HUDEP-2 (cell line): Measurements from ENCODE around the gene HOXB2.

Source experiments
- DNase-seq, 76 experiments: peaks; one replicate each; lab custom pipeline; 2025; ENCODE audit not compliant: unreplicated experiment in 76 of 76; lab: John Stamatoyannopoulos, UW

Gene HOXB2

GRCh38 chr17:48555258-48556228, 10.6 kb upstream of the HOXB2 start:
- no peak for DNase-seq

GRCh38 chr17:48554412-48555257, 9.7 kb upstream of the HOXB2 start:
- DNase-seq: no peak

DNA sequence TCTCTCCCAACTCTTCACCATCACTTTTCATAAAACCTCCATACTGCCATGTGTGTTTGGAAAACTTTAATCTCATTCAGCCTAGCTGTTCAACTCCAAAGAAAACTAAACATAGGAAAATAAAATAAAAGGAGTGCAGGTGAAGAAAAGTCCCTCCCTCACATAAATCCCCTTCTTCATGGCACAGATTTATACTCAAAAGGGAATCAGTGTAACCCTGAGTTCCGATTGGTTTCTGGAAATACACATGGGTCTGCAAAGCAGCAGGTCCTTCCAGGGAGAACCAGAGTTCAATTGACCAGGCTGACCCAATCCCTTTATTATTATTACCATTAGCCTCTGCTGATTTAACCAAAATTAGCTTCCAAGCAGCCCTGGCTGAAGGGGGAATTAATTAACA, 8.9 kb upstream of the HOXB2 start:
- DNase-seq: no peak

GRCh38 chr17:48553190-48553547, 8.3 kb upstream of the HOXB2 start:
- DNase-seq: no peak

- no peak for DNase-seq
Observed at GRCh38 chr17:48552466-48553189, 7.7 kb upstream of the HOXB2 start.

DNA sequence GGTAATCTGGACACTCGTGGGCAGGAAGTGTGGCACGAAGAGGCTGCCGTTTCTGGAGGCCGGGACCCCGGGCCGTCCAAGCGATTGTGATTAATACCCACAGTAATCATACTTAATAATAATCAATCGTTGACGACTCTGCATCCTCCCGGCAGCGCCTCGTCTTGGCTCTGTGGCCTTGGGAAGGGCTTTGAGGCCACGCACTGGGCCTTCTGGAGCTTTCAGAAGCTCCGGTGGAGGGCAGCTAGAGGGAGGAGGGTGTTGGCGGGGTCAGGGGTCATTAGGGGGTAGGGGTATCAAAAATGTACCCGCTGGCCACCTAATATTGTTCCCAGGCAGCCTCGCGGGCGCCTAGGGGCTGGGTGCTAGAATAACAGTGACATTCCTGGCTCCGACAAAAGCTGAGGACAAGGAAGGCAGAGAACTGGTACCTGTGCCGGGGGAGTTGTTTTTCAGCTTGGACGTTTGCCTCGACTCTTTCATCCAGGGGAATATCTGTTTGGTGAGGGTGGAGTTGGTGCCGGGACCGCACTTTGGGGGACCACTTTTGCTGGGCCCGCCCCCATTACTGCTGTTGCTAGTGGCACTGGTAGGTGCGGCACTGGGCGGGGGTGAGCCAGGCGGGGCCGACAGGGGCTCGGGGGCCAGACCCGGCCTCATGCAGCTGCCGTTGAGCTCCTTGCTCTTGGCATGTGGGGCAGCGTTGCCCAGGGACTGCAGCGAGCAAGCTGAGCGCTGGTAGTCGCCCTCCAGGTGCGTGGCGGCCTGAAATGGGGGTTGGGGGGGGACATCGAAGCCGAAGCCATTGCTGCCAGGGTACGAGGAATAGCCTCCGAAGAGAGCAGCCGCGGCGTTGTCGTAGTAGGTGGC, 6.9 kb upstream of the HOXB2 start:
- no peak for DNase-seq

DNA sequence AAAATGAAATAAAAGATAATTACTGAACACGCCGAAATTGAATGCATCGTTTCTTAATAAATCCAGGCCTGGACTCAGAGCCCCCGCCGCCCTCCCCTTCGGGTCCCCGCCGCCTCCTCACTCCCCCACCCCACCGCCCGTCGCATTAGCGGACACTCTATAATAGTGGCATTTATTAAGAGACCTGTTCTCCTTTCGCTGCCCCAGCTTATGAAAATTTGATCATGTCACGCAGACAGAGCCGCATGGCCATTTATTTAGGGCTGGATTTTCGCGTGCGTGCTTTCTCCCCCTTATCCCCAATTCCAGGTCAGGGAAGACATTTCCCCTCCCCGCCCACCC, 6.3 kb upstream of the HOXB2 start:
- DNase-seq: no peak

DNA sequence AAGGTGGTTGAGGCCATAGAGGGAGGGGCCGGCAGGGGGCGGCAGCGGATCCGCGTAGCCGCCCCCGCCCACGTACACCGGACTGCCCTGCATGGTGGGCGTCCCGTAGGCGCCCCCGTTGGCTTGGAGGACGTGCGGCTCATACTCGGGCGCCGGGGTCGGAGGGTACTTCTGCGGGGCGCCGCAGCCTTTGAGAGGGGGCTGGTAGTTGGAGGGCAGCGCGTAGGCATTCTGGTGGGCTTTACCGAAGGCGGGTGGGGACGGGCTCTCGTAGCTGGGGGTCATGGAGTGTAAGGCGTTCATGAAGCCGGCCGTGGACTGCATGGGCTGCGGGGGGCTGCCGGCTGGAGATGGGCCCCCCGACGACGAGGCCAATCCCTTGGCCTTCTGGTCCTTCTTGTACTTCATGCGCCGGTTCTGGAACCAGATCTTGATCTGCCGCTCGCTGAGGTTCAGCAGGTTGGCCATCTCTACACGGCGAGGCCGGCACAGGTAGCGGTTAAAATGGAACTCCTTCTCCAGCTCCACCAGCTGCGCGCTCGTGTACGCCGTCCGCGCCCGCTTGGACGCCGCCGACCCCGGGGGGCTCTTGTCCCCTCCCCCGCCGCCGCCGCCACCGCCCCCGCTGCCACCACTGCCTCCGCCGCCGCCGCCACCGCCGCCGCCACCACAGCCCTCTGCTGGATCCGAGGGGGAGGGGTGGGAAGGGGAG, 5.7 kb upstream of the HOXB2 start:
- no peak for DNase-seq

GRCh38 chr17:48549914-48550501, 5.1 kb upstream of the HOXB2 start:
- DNase-seq: no peak

DNA sequence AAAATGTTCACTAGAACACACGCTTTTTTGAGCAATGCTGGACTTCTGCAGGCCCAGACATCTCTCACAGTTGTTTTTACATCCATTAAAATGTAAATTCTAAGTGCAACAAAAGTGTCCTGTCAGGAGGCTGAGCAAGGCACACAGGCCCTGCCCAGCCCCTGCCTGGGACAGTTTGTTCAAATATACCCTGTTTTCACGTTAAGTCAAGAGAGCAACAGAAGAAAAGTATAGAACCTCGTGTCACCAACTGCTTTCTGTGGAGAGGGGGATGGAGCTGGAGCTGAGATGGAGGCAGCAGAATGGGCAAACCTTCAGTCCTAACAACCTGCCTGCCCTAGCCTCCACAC, 4.3 kb upstream of the HOXB2 start:
- DNase-seq: no peak

GRCh38 chr17:48548523-48549280, 3.8 kb upstream of the HOXB2 start:
- peak in 2 of 76 experiments; percentile 7 to 9 for DNase-seq

DNA sequence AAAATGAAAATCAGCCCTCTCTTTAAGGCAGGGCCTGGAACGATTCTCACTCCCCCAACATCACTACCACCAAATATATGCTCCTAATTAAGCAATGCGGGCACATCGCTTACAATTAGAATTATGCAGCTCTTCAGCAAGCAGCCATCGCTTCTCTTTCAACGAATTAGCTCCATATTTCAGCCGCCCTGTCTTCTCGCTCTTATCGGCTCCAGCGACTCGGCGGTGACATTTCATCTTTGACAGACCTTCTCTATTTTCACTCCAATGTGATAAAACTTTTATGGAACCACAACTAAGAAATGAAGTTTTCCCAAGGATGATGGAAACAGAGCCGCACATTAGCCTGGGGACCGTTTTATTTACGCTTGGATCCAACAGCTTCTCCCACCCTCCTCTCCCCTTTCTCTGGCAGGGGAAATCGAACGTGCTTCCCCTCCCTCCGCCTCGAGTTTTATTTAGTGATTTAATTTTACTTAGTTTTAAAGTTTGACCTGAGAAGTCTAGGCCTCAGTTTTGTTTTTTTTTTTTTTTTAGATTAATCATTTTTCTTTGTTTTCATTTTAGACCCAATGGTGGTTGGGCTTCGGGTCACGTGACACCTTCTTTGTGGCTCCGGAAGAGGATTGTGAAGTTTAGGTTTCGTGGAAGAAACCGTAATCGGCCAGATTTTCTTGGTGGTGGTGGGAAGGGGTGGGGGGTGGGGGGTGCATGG, 3.1 kb upstream of the HOXB2 start:
- DNase-seq: peak in 49 of 76 experiments; percentile 7 to 54 (median 29)

- DNase-seq: peak in 73 of 76 experiments; percentile 26 to 93 (median 68)
Observed at GRCh38 chr17:48546924-48547807, 2.3 kb upstream of the HOXB2 start.

DNA sequence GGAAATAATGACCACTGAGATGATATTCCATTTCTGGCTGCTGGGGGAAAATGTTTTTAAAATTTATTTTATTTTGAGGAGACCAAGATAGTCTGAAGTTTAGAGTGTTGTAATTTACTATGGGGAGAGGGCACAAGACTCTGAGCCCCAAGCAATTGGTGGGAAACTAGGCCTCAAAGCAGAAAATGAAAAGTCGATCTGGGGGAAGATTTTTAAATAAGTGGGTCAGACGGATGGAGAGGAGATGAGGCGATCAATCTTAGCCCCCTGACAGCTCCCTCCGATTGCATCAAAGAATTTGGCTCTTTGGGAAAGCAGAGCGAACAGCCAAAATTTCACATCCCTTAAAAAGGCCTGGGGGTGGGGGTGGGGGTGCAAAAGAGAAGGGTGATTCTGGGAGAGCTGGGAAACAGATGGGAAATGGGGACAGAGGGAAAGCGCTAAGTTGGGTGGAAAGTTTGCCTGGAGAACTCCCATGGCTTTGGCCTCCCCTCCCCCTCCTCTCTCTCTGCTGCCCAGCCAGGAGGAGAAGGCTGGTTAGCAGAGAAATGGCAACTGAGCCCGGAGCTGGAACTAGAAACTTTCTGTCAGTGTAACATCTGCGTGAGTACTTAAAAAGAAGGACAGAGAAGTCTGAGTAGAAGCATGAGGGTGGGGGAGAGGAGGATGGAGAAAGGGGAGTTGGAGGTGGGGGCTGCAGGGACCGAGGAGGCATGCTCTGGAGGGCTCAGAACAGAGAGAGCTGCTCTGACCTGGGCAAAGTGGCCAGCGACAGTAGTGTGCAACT, 1.4 kb upstream of the HOXB2 start:
- DNase-seq: peak in 22 of 76 experiments; percentile 7 to 66 (median 35)

- DNase-seq: peak in 6 of 76 experiments; percentile 3 to 35 (median 8)
Observed at GRCh38 chr17:48545539-48545938, 630 bp upstream of the HOXB2 start.
